ENCODE results near the gene HSPB9.

GRCh38 chr17:42165751-42166150 is 43.1 kb downstream of the HSPB9 start:
- TF ChIP-seq CTCF (IDR thresholded peaks at IDR 0.05 in 8 of 11, conservative IDR thresholded peaks at IDR 0.05 in 3 of 11) (no peak), POLR2A (IDR thresholded peaks at IDR 0.05) (no peak), POLR2AphosphoS5 (IDR thresholded peaks at IDR 0.05) (no peak)
